H1 (cell line): ENCODE measurements around the gene PARP15. TPM values are rescaled to one million over a fixed set of nuclear protein-coding genes. Genes with fewer than 3 reads are reported as not detected.

ENCODE experiments used
- CTCF ChIA-PET: fragments of 300-600 bp; sonication (Branson Sonifier 250); formaldehyde crosslinking; loops from one replicate; lab custom pipeline; 2021; ENCODE audit not compliant: partially characterized antibody; lab: Charles Lee
- POLR2A ChIA-PET: fragments of 300-600 bp; sonication (Branson Sonifier 250); formaldehyde crosslinking; loops from one replicate; lab custom pipeline; 2021; ENCODE audit warnings: inconsistent platforms; ENCODE audit not compliant: partially characterized antibody; lab: Charles Lee
- DNase-seq, 2 experiments: peaks; one replicate each; pipeline versions ENCODE4 v3.0.0 to v3.0.0-alpha.2; 2010 to 2022; ENCODE audit warnings: low spot score in 2 of 2, low read depth in 1 of 2, mixed read lengths in 1 of 2
- FAIRE-seq: peaks from 2 replicates; lab custom pipeline; 2011; peaks lifted over from hg19 to GRCh38; lab: Jason Lieb, UNC
- H2AFZ ChIP-seq: 2 replicates; pipeline ENCODE4 v1.8.1; 2012; ENCODE audit warnings: low read length, inconsistent platforms
- H2AK5ac ChIP-seq: 2 replicates; pipeline ENCODE4 v1.6.1; 2013; ENCODE audit warnings: low read depth, low read length
- H2BK120ac ChIP-seq: replicated peaks from 2 replicates; pipeline ENCODE3; 2013; ENCODE audit warnings: low read depth, low read length, inconsistent platforms
- H2BK12ac ChIP-seq: 2 replicates; pipeline ENCODE4 v1.6.1; 2013; ENCODE audit warnings: low read depth, low read length
- H2BK15ac ChIP-seq: 2 replicates; pipeline ENCODE4 v1.6.1; 2013; ENCODE audit warnings: low read length
- H2BK20ac ChIP-seq: 2 replicates; pipeline ENCODE4 v1.6.1; 2013; ENCODE audit warnings: low read length
- H2BK5ac ChIP-seq: 2 replicates; pipeline ENCODE4 v1.6.1; 2013; ENCODE audit warnings: low read depth, low read length
- H3K14ac ChIP-seq: 2 replicates; pipeline ENCODE4 v1.6.1; 2013; ENCODE audit warnings: inconsistent platforms; ENCODE audit not compliant: insufficient read length
- H3K18ac ChIP-seq: 2 replicates; pipeline ENCODE4 v1.6.1; 2013; ENCODE audit warnings: low read length; ENCODE audit errors: extremely low read depth
- H3K23ac ChIP-seq: 2 replicates; pipeline ENCODE4 v1.6.1; 2013; ENCODE audit warnings: inconsistent platforms; ENCODE audit not compliant: insufficient read length
- H3K23me2 ChIP-seq: 2 replicates; pipeline ENCODE4 v1.6.1; 2013; ENCODE audit warnings: low read depth, low read length
- H3K27ac ChIP-seq: 2 replicates; pipeline ENCODE4 v1.6.1; 2011; ENCODE audit warnings: low read depth, low read length, inconsistent platforms
- H3K27me3 ChIP-seq, 4 experiments: replicated peaks in 1 of 4; 1 replicate in 1 of 4; 2 replicates in 3 of 4; pipeline versions ENCODE4 v1.6.1 to v1.8.1; 2011 to 2013; ENCODE audit warnings: low read length in 3 of 4, mild to moderate bottlenecking in 3 of 4, inconsistent platforms in 2 of 4, mixed read lengths in 2 of 4, moderate library complexity in 1 of 4; ENCODE audit not compliant: control insufficient read depth in 3 of 4, insufficient read depth in 3 of 4; ENCODE audit errors: extremely low read depth in 1 of 4
- H3K36me3 ChIP-seq, 4 experiments: 2 replicates each; pipeline versions ENCODE4 v1.6.1 to v1.8.1; 2011 to 2013; ENCODE audit warnings: mild to moderate bottlenecking in 4 of 4, low read length in 3 of 4, moderate library complexity in 2 of 4, control low read depth in 1 of 4, inconsistent platforms in 1 of 4; ENCODE audit not compliant: insufficient read depth in 4 of 4, control insufficient read depth in 2 of 4
- H3K4ac ChIP-seq: replicated peaks from 2 replicates; pipeline ENCODE3; 2013; ENCODE audit warnings: low read length, low read depth, mixed read lengths, inconsistent platforms; ENCODE audit not compliant: insufficient read length
- H3K4me1 ChIP-seq, 4 experiments: replicated peaks in 1 of 4; 1 replicate in 1 of 4; 2 replicates in 3 of 4; pipeline versions ENCODE4 v1.6.1 to v1.8.1; 2011 to 2013; ENCODE audit warnings: low read length in 3 of 4, inconsistent platforms in 2 of 4, mixed read lengths in 1 of 4; ENCODE audit not compliant: insufficient read depth in 4 of 4, control insufficient read depth in 3 of 4
- H3K4me2 ChIP-seq, 2 experiments: 2 replicates each; pipeline versions ENCODE4 v1.6.1 to v1.8.1; 2011 to 2013; ENCODE audit warnings: low read depth in 2 of 2, low read length in 2 of 2, control low read depth in 1 of 2, inconsistent platforms in 1 of 2, mild to moderate bottlenecking in 1 of 2; ENCODE audit not compliant: insufficient read depth in 1 of 2
- H3K4me3 ChIP-seq, 4 experiments: fragments of 200-600, 300-600 bp in 1 of 4; sonication (generic), shearing (Covaris generic), sonication (Bioruptor Twin) in 1 of 4; 2 replicates each; pipeline versions ENCODE4 v1.5.1 to v1.8.1; 2011 to 2016; ENCODE audit warnings: low read length in 4 of 4, low read depth in 3 of 4, control low read depth in 2 of 4, inconsistent platforms in 2 of 4, mild to moderate bottlenecking in 2 of 4, mixed read lengths in 1 of 4, moderate library complexity in 1 of 4; ENCODE audit not compliant: insufficient read depth in 2 of 4; ENCODE audit errors: extremely low read depth in 1 of 4
- H3K56ac ChIP-seq: replicated peaks from 2 replicates; pipeline ENCODE3; 2013; ENCODE audit warnings: low read depth, mild to moderate bottlenecking, mixed read lengths, low read length, inconsistent platforms; ENCODE audit not compliant: insufficient read length
- H3K79me1 ChIP-seq: 2 replicates; pipeline ENCODE4 v1.6.1; 2013; ENCODE audit warnings: low read depth, low read length, control low read depth
- H3K79me2 ChIP-seq, 2 experiments: 2 replicates each; pipeline versions ENCODE4 v1.6.1 to v1.8.1; 2012 to 2013; ENCODE audit warnings: low read length in 2 of 2, mild to moderate bottlenecking in 2 of 2, inconsistent platforms in 1 of 2; ENCODE audit not compliant: insufficient read depth in 2 of 2, control insufficient read depth in 1 of 2
- H3K9ac ChIP-seq, 4 experiments: replicated peaks in 1 of 4; 1 replicate in 1 of 4; 2 replicates in 3 of 4; pipeline versions ENCODE4 v1.6.1 to v1.8.1; 2011 to 2013; ENCODE audit warnings: low read depth in 3 of 4, low read length in 3 of 4, control low read depth in 2 of 4, mild to moderate bottlenecking in 2 of 4, moderate library complexity in 2 of 4, inconsistent platforms in 1 of 4; ENCODE audit errors: extremely low read depth in 1 of 4
- H3K9me3 ChIP-seq, 2 experiments: 2 replicates each; pipeline versions ENCODE4 v1.6.1 to v1.8.1; 2012 to 2013; ENCODE audit warnings: mild to moderate bottlenecking in 2 of 2, moderate library complexity in 2 of 2, control low read depth in 1 of 2, inconsistent platforms in 1 of 2, low read depth in 1 of 2, low read length in 1 of 2, mixed read lengths in 1 of 2; ENCODE audit not compliant: insufficient read depth in 2 of 2
- H4K20me1 ChIP-seq, 2 experiments: replicated peaks in 1 of 2; 2 replicates each; pipeline versions ENCODE3 to v1.8.1; 2011 to 2013; ENCODE audit warnings: inconsistent platforms in 2 of 2, low read length in 2 of 2, mild to moderate bottlenecking in 1 of 2; ENCODE audit not compliant: insufficient read depth in 2 of 2, control insufficient read depth in 1 of 2
- H4K5ac ChIP-seq: 2 replicates; pipeline ENCODE4 v1.6.1; 2013; ENCODE audit warnings: low read length, low read depth, mixed read lengths, inconsistent platforms; ENCODE audit not compliant: insufficient read length
- H4K8ac ChIP-seq: 2 replicates; pipeline ENCODE4 v1.8.0; 2013; ENCODE audit warnings: mild to moderate bottlenecking, moderate library complexity, low read length, inconsistent platforms; ENCODE audit not compliant: insufficient read depth; ENCODE audit errors: extremely low read depth
- H4K91ac ChIP-seq: replicated peaks from 2 replicates; pipeline ENCODE3; 2013; ENCODE audit warnings: low read length, mixed read lengths, inconsistent platforms; ENCODE audit not compliant: insufficient read length
- CBX5 ChIP-seq: fragments of 300-800, 300-1000 bp; sonication (generic); IDR thresholded peaks from 2 replicates; pipeline ENCODE4 v1.7.1; 2016; ENCODE audit warnings: antibody characterized with exemption, low read length, low read depth
- CREB1 ChIP-seq: IDR thresholded peaks from 2 replicates; pipeline ENCODE4 v1.6.1; 2012; ENCODE audit warnings: inconsistent platforms
- WGBS, 2 experiments: shearing (Covaris generic) in 1 of 2; methylation state at CpG; one replicate each; pipeline versions ENCODE4 v1.1.6 to v1.1.7; 2013 to 2015; ENCODE audit warnings: low lambda C conversion rate in 2 of 2, mixed read lengths in 2 of 2, inconsistent platforms in 1 of 2, low coverage in 1 of 2, missing lambda C conversion rate in 1 of 2; ENCODE audit not compliant: insufficient replicate concordance in 2 of 2, insufficient coverage in 1 of 2, insufficient read length in 1 of 2; ENCODE audit errors: extremely low coverage in 1 of 2, missing lambda C conversion rate in 1 of 2; 5-methylcytosine and 5-hydroxymethylcytosine counted together
- polyA plus RNA-seq, 7 experiments: library from polyadenylated mRNA; depleted of rRNA in 3 of 7; stranded (reverse) in 5 of 7; unstranded in 2 of 7; fragments of >200 nt in 5 of 7; fragments of 200-250 nt in 2 of 7; gene quantifications; 1 replicate in 5 of 7; 2 replicates in 1 of 7; 4 replicates in 1 of 7; pipeline versions ENCODE4 v1.2.1 to v1.2.3, GENCODE V29; 2011 to 2013; ENCODE audit warnings: missing spikeins in 2 of 7, mixed read lengths in 2 of 7
- total RNA-seq: library from RNA; stranded (reverse); fragmentation: NEBNext Ultra II Directional; extraction: Animal tissue kit (Norgen Biotek cat#: 25700); gene quantifications from 2 replicates; pipeline ENCODE4 v1.2.1, GENCODE V29; 2021

Gene PARP15
- total and polyA plus RNA-seq, 2 of the 8 experiments (the other 6 are each of a cell fraction or from before 2014, with no cell fraction given) = 0.37 to 0.45 TPM

DNA sequence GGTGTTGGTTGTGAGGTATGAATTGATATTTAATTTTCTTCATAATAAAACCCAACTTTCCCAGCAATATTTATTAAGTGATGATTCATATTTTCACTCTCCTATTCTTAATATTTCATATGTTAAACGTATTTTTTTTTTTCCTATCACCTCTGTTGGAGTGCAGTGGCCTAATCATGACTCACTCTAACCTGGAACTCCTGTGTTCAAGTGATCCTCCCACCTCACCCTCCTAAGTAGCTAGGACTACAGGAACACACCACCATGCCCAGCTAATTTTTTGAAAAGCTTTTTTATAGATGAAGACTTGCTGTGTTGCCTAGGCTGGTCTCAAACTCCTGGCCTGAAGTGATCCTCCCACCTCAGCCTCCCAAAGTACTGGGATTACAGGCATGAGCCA, 8.6 kb downstream of the PARP15 start:
- H3K56ac ChIP-seq = no peak overlapping the region
- no peak overlapping the region for H3K27ac ChIP-seq
- no peak overlapping the region for H2AK5ac ChIP-seq
- H2AFZ ChIP-seq = no peak overlapping the region
- no peak overlapping the region for H3K23ac ChIP-seq
- no peak overlapping the region for H3K4ac ChIP-seq
- H4K91ac ChIP-seq = no peak overlapping the region
- no peak for FAIRE-seq
- no peak overlapping the region for H2BK12ac ChIP-seq
- no peak overlapping the region for H2BK20ac ChIP-seq
- no peaks in the 10 kb centered on the region for H3K23me2 ChIP-seq
- no peak overlapping the region for H2BK15ac ChIP-seq
- no peak overlapping the region for H3K14ac ChIP-seq
- H3K18ac ChIP-seq = no peak overlapping the region
- no peak overlapping the region for H4K5ac ChIP-seq
- H4K20me1 ChIP-seq = no peaks in the 10 kb centered on the region
- no peak overlapping the region for H3K4me2 ChIP-seq
- no peak overlapping the region for H2BK120ac ChIP-seq
- H3K4me1 ChIP-seq = peaks cover 0 to 2% (median 0%) of the 10 kb centered on the region in 4 experiments; a peak in 1 of 7 replicates
- H3K79me1 ChIP-seq = no peaks in the 10 kb centered on the region
- DNase-seq = no peak
- H4K8ac ChIP-seq = no peak overlapping the region
- H3K79me2 ChIP-seq = no peaks in the 10 kb centered on the region
- peaks cover 7 to 8% of the 10 kb centered on the region in 2 experiments; a peak in 3 of 4 replicates for H3K9me3 ChIP-seq
- no peaks in the 10 kb centered on the region for H3K27me3 ChIP-seq
- peaks cover 0 to 3% (median 0%) of the 10 kb centered on the region in 4 experiments; a peak in 3 of 8 replicates for H3K36me3 ChIP-seq
- H2BK5ac ChIP-seq = no peak overlapping the region
- ChIA-PET POLR2A (interaction anchor here (1.0 kb wide), 1 partner anchor 170 kb away, joined by 3 read pairs; the partner anchor contains the start of gene WDR5B), CTCF (no interaction called here)
- TF ChIP-seq CREB1 (no peak), CBX5 (no peak)
- H3K4me3 ChIP-seq = no peak overlapping the region
- WGBS, 2 experiments = 78% methylated on average over 1 of the region's 1 CpG; no CpG with 5 or more reads in 1 of the 2 experiments
- no peak overlapping the region for H3K9ac ChIP-seq
